Activated CD8-positive, alpha-beta memory T cell treated with anti-CD3 and anti-CD28 coated beads for 36 hours (primary cell): ENCODE measurements around the gene PDE3B. TPM values are rescaled to one million over a fixed set of nuclear protein-coding genes. Genes with fewer than 3 reads are reported as not detected.
"Not testable (repeated sequence)": the region's sequence is repeated elsewhere in the genome, so short reads cannot be mapped to it uniquely, and the experiment has no call there.

Experiments
- CTCF ChIA-PET: fragments of 350-600 bp; sonication (Branson Sonifier 250); formaldehyde crosslinking; loops from one replicate; lab custom pipeline; 2021; ENCODE audit warnings: antibody characterized with exemption; lab: Charles Lee
- POLR2A ChIA-PET: fragments of 350-600 bp; sonication (Branson Sonifier 250); formaldehyde crosslinking; loops from one replicate; lab custom pipeline; 2021; ENCODE audit warnings: antibody characterized with exemption; lab: Charles Lee
- total RNA-seq, 2 experiments: library from RNA; stranded (reverse); gene quantifications; one replicate each; pipeline ENCODE4 v1.2.3, GENCODE V29; 2021

Gene PDE3B
- total RNA-seq, 2 experiments from 2014 or later: 38.7 to 39.1 TPM

DNA sequence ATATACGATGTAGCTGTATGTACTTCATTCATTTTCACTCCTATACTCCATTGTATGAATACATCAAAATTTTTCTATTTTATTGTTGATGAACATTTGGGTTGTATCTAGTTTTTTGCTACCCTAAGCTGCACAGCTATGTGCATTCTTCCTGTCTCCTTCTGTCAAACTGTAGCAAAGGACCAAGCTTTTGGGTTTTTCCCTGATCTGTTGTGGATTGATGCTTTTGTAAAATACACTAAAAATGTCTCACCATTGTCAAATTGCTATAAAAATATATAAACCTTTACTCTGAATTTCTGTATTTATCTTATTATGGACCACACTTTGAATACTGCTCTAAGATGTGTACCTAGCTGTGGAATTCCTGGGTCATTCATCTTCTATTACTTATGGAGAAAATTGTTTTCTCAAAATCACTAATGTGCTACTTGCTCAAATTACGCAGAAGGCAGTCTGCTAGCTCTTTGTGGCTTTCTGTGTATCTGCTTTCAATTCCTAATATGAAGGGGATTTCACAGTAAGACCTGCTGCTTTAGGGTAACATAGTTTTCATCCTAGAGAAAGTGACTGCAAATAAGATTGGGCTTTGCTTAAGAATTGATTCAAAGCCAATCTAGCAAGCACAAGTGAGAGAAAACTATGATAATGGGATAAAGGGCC is 125.1 kb downstream of the PDE3B start:
- POLR2A ChIA-PET: interaction anchor here (1.2 kb wide), 1 partner anchor 124 kb away, joined by 8 read pairs; the partner anchor contains the start of gene PDE3B
- CTCF ChIA-PET: interaction anchor here (1.4 kb wide), 1 partner anchor 124 kb away, joined by 3 read pairs; no protein-coding TSS in a partner anchor

DNA sequence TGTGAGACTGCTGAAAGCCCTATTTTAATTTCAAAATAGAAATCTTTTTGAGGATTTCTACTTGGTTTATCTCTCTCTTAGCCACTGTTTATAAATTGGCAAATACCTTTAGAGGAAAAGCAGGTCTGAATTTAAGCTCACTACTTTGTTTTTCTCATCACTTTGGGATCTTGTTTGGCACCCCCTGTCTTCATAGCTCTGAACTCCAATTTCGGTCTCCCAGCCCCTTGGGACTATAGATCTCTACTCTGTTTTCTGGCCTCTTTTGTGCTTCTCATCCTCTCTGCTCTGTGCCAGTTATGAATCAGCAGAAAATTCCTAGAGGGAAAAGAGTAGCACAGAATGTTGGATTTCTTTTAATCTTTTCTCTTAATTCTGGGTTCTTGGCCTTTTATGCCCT is 130.2 kb downstream of the PDE3B start:
- ChIA-PET CTCF (no interaction called here), POLR2A (interaction anchor here (0.6 kb wide), 1 partner anchor 9 kb away, joined by 3 read pairs; no protein-coding TSS in a partner anchor)

- ChIA-PET CTCF (no interaction called here), POLR2A (no interaction called here)
Observed at GRCh38 chr11:14774721-14775120, 131.1 kb downstream of the PDE3B start.

- CTCF ChIA-PET: no interaction called here
- POLR2A ChIA-PET: no interaction called here
Observed at GRCh38 chr11:14775897-14776296, 132.3 kb downstream of the PDE3B start.

DNA sequence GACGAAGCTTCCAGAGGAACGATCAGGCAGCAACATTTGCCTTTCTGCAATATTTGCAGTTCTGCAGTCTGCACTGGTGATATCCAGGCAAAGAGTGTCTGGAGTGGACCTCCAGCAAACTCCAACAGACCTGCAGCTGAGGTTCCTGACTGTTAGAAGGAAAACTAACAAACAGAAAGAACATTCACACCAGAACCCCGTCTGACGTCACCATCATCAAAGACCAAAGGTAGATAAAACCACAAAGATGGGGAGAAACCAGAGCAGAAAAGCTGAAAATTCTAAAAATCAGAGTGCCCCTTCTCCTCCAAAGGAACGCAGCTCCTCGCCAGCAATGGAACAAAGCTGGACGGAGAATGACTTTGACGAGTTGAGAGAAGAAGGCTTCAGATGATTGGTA is 134.9 kb downstream of the PDE3B start:
- CTCF ChIA-PET, POLR2A ChIA-PET: not testable (repeated sequence)

DNA sequence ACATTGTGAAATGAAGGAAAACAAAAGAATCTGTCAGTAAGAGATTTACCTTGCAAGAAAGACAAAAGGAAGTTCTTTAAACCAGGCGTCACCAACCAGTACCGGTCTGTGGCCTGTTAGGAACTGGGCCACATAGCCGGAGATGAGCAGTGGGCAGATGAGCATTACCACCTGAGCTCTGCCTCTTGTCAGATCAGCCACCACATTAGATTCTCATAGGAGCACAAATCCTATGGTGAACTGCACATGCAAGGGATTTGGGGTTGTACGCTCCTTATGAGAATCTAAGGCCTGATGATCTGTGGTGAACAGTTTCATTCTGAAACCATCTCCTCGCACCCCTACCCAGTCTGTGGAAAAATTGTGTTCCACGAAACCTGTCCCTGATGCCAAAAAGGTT is 140.2 kb downstream of the PDE3B start:
- ChIA-PET CTCF (no interaction called here), POLR2A (no interaction called here)

DNA sequence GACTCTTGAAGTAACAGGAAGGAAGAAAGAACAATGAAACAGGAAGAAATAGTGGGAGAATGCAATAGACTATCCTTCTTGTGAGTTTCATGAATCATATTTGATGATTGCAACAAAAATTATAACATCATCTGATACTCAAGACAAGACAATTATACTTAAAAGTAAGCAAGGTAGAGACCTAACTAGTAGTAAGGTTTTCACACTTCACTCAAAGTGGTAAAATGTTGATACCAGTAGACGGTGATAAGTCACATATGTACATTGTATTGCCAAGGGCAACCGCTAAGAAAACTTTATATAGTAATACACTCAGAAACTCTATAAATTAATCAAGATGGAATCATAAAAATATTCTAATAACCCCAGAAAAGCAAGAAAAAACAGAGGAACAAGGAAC is 140.6 kb downstream of the PDE3B start:
- ChIA-PET CTCF (no interaction called here), POLR2A (no interaction called here)

DNA sequence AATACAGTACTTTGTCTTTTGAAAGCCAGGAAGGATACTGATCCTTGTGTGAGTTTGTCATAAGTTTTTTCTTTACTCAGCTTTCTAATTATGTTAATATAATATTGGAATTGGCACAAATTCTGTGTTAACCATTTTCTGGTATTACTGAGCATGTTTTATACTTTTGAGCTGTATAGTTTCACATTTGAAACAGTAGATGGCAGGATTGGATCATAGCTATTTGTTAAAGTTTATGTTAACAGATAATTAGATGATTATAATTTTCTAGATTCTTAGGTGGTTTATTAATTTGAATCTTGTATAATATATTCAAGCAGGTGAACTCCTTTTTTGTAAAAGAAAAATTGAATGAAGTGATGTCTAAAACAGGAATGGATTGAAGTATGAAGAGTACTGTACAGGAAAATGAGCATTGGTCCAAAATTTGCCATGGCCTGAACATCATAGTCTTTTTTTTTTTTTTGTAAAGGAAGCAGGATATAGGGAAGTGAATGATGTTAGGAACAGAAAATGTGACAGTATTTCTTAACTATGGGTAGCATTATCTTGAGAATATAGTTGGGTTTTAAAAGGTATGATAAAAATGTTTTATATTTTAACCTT is 146.4 kb downstream of the PDE3B start:
- ChIA-PET CTCF (interaction anchor here (0.7 to 4.7 kb wide), 5 partner anchors 80 to 206 kb away, joined by 3 to 39 read pairs (median 3); no protein-coding TSS in a partner anchor), POLR2A (no interaction called here)

DNA sequence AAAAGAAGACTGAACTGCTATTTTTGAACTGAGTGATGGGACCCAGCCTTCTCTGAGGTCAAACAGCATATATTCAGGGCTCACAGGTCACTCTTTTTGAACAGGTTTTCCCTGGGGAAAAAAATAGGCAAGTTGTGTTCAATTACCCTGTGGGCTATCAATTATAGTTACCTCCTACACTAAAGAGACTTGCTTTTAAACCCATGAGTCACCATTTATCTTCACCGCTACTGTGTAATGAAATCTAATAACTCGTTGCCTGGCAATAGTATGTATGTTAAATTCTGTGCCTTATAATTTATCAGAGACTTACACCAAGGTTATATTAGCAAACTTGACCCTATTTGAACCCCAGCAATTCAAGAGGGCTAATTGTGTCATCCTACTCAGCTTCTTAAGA is 149.9 kb downstream of the PDE3B start:
- CTCF ChIA-PET: interaction anchor here (2.3 kb wide), 1 partner anchor 114 kb away, joined by 10 read pairs; no protein-coding TSS in a partner anchor

GRCh38 chr11:14796028-14796427 is 152.4 kb downstream of the PDE3B start:
- POLR2A ChIA-PET, CTCF ChIA-PET: not testable (repeated sequence)

More for the DNA sequence above, 149.9 kb downstream of the PDE3B start:
- POLR2A ChIA-PET: no interaction called here

DNA sequence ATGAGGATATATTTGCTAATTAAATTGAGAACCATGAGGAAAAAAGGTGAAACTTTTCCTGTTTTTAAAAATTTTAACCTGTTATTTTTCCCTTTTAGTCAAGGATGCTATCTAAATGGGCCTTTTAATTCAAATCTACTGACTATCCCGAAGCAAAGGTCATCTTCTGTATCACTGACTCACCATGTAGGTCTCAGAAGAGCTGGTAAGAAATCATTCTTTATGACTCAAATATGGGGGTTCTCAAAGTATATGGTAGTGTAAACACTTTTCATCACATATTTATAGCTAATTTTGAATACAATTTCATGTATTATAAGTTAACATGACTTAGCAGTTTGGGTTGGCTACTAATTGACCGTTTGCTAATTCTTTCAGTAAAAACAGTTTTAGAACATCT is 160.2 kb downstream of the PDE3B start:
- POLR2A ChIA-PET: no interaction called here

DNA sequence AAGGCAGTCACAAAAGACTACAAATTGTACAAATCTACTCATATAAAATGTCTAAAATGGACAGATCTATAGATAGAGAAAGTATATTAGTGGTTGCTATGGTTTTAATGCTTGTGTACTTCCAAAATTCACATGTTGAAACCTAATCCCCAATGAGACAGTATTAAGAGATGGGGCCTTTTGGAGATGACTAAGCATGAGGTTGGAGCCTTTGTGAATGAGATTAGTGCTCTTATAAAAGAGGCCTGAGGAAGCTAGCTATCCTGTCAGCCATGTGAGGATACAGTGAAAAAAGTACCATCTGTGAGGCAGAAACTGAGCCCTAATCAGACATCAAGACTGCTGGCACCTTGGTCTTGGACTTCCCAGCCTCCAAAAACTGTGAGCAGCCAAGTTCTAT is 165.9 kb downstream of the PDE3B start:
- ChIA-PET CTCF (no interaction called here), POLR2A (interaction anchor here (0.7 kb wide), 1 partner anchor 96 kb away, joined by 4 read pairs; no protein-coding TSS in a partner anchor)

More for the DNA sequence above, 160.2 kb downstream of the PDE3B start:
- CTCF ChIA-PET: no interaction called here

GRCh38 chr11:14812757-14813156 is 169.2 kb downstream of the PDE3B start:
- POLR2A ChIA-PET: no interaction called here
- CTCF ChIA-PET: no interaction called here

GRCh38 chr11:14813516-14813915 is 169.9 kb downstream of the PDE3B start:
- CTCF ChIA-PET: interaction anchor here (0.5 kb wide), 1 partner anchor 289 kb away, joined by 5 read pairs; no protein-coding TSS in a partner anchor
- POLR2A ChIA-PET: no interaction called here

DNA sequence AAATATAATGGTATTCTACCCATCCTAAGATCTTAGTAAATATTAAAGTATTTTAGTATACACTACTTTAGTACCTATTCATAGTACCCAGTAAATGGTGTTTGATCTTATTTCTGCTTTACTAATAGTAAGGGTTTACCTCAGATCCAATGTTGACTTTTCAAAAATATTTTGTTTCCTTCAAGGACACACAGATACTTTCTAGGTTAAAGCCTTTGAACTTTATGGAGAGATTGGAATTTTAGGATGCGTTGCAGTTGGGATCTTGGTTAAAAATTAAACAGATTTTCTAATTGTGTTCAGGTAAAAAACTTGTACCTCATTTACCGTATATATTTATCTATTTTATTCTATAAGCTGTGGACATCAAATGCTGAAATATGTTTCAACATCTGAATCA is 175.2 kb downstream of the PDE3B start:
- ChIA-PET CTCF (no interaction called here), POLR2A (no interaction called here)

GRCh38 chr11:14819596-14819995 is 176.0 kb downstream of the PDE3B start:
- POLR2A ChIA-PET: no interaction called here
- CTCF ChIA-PET: no interaction called here

- CTCF ChIA-PET: no interaction called here
- POLR2A ChIA-PET: no interaction called here
Observed at GRCh38 chr11:14821031-14821430, 177.4 kb downstream of the PDE3B start.

GRCh38 chr11:14826600-14826999 is 183.0 kb downstream of the PDE3B start:
- CTCF ChIA-PET: interaction anchor here (0.7 to 1.2 kb wide), 2 partner anchors 12 to 79 kb away, joined by 3 read pairs; no protein-coding TSS in a partner anchor
- POLR2A ChIA-PET: no interaction called here

- ChIA-PET CTCF (no interaction called here), POLR2A (no interaction called here)
Observed at GRCh38 chr11:14835496-14836492, 192.2 kb downstream of the PDE3B start.
